ENCODE measurements around the gene SLC8A1. TPM values are rescaled to one million over a fixed set of nuclear protein-coding genes. Genes with fewer than 3 reads are reported as not detected.

SLC8A1 gene
- total RNA-seq, 1 experiment from 2014 or later = 1.7 TPM

DNA sequence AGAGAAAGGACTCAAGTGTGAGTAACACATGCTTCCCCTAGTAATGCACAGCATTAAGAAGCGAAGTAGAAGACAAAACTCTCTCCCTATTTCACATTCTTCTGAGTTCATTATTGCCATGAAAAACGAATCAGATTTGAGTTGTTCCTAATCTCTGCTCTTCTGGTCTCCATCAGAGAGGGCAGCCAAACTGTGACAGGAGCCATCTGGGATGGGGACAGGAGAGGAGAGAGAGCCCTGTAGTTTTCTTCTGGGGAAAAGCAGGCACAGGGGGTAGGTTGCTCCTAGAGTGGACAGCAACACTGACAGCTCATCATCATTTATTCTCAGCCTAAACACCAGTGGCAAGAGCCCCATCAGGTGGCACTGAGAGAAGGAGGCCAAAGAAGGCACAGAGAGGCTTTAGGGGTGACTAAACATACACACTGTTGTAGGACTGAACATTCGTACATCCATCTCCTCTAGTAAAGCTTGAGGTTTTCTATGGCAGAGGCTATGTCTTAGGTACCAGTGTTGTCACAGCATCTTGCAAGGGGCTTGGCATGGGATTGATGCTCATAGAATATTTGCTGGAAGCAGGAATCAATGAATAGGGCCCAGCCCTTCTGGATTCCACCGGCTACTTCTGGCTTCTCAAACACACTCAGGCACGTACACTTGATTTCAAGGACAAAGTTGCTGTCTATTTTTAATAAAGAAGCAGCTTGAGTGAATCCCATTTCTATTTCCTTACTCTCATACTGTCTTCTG lies 33.1 kb downstream of the SLC8A1 start:
- Histone ChIP-seq H3T11ph (ENCODE audit: low read length) (no peak overlapping the region), H2BK15ac (ENCODE audit: low read depth, low read length) (no peak overlapping the region), H2BK20ac (ENCODE audit: low read depth, low read length, poor library complexity, severe bottlenecking) (no peak overlapping the region), H2AK5ac (ENCODE audit: insufficient read length, low read length) (no peak overlapping the region), H3K56ac (ENCODE audit: insufficient read length, low read depth, low read length) (no peak overlapping the region), H3K14ac (ENCODE audit: insufficient read depth, low read length) (no peak overlapping the region), H2BK5ac (ENCODE audit: insufficient read length, low read length) (no peak overlapping the region), H4K20me1 (ENCODE audit: control insufficient read depth, insufficient read depth, insufficient read length) (no peaks in the 10 kb centered on the region), H4K5ac (ENCODE audit: insufficient read length, low read depth, low read length) (no peak overlapping the region), H3K4me2 (ENCODE audit: insufficient read depth, insufficient read length, low read length) (no peak overlapping the region), H3K23me2 (ENCODE audit: insufficient read length, low read depth, low read length, poor library complexity, severe bottlenecking) (no peaks in the 10 kb centered on the region), H3K23ac (ENCODE audit: insufficient read length, low read depth, low read length) (no peak overlapping the region), H3K18ac (ENCODE audit: insufficient read length, low read depth, low read length) (no peak overlapping the region), H3K9ac (ENCODE audit: extremely low read depth, insufficient read length, low read length) (no peak overlapping the region), H3K27ac (ENCODE audit: insufficient read length, low read depth, low read length) (no peak overlapping the region), H2AFZ (ENCODE audit: low read length) (no peak overlapping the region), H3K9me3 (ENCODE audit: control insufficient read depth, low read depth, low read length) (no peaks in the 10 kb centered on the region), H2BK12ac (ENCODE audit: insufficient read length, low read depth, low read length) (no peak overlapping the region), H3K79me1 (ENCODE audit: insufficient read depth, low read depth, low read length, poor library complexity, severe bottlenecking) (no peaks in the 10 kb centered on the region), H3K4me1 (ENCODE audit: insufficient read depth, low read length) (no peaks in the 10 kb centered on the region), H2BK120ac (ENCODE audit: low read depth, low read length, poor library complexity, severe bottlenecking) (no peak overlapping the region), H4K8ac (replicated peaks; ENCODE audit: insufficient read length, low read depth, low read length) (no peak overlapping the region), H3K4ac (ENCODE audit: low read depth, low read length) (no peak overlapping the region), H3K79me2 (ENCODE audit: insufficient read depth, low read length) (no peaks in the 10 kb centered on the region), H3K27me3 (ENCODE audit: insufficient read depth, low read length) (no peaks in the 10 kb centered on the region), H4K91ac (ENCODE audit: insufficient read length, low read depth, low read length) (no peak overlapping the region)
- no peak for DNase-seq
- Mint-ChIP-seq H3K4me1 (no peaks in the 10 kb centered on the region), H3K27ac (no peak overlapping the region), H3K9me3 (no peaks in the 10 kb centered on the region), H3K4me3 (no peak overlapping the region), H3K27me3 (ENCODE audit: low read depth) (no peaks in the 10 kb centered on the region; the same call in 1 of the 2 replicates), H3K36me3 (ENCODE audit: insufficient read depth in 1 of 3, low read depth in 3 of 3) (no peaks in the 10 kb centered on the region)
- WGBS (ENCODE audit: extremely low coverage, insufficient read length, low lambda C conversion rate) = no CpG with 5 or more reads among the region's 5 CpGs
- no peak for TF ChIP-seq CTCF (conservative IDR thresholded peaks at IDR 0.05)

All from H9 (cell line).